Measurements from ENCODE around the gene GLDC. TPM values are rescaled to one million over a fixed set of nuclear protein-coding genes. Genes with fewer than 3 reads are reported as not detected.
"Not testable (repeated sequence)": the region's sequence is repeated elsewhere in the genome, so short reads cannot be mapped to it uniquely, and the experiment has no call there.

Gene GLDC
- total RNA-seq: 10 to 100 TPM; 14.4 to 54.1 (median 21.8) TPM

GRCh38 chr9:6645355-6646292 is at the start of gene GLDC:
GLDC (minus strand) TSS chr9:6645729; CDS start chr9:6645499, 230 bp downstream.
- Histone ChIP-seq H3K27ac (peak within 1 kb of the TSS in 3 of 4 donors; percentile 7 to 76 (median 18)), H3K4me3 (peak within 1 kb of the TSS; percentile 29 to 56 (median 43)), H3K27me3 (peaks cover 0 to 63% of the 10 kb centered on the region in 2 donors), H3K36me3 (no peaks in the 10 kb centered on the region), H3K9me3 (no peaks in the 10 kb centered on the region), H3K4me1 (peaks cover 0 to 23% (median 10%) of the 10 kb centered on the region in 4 donors)
- WGBS, 2 donors: 3% methylated on average over 15 to 53 of the region's 68 CpGs
- peak in 1 of 2 donors; percentile 11 for DNase-seq (ENCODE audit: low spot score in 2 of 2)
- peak in 1 of 2 donors; percentile 20 for TF ChIP-seq EP300 (IDR thresholded peaks at IDR 0.05)
- no peak for TF ChIP-seq CTCF (IDR thresholded peaks at IDR 0.05)
- peak in 1 of 2 donors; percentile 33 for TF ChIP-seq POLR2A (IDR thresholded peaks at IDR 0.05)

- H3K9me3 ChIP-seq: no peaks in the 10 kb centered on the region
- 70 to 74% methylated on average over 9 of the region's 9 CpGs for WGBS, 2 donors
- no peak overlapping the region for H3K4me3 ChIP-seq
- peak overlapping the region in 1 of 4 donors; percentile 19 for H3K27ac ChIP-seq
- H3K27me3 ChIP-seq: no peaks in the 10 kb centered on the region
- no peaks in the 10 kb centered on the region for H3K4me1 ChIP-seq
- peaks cover 0 to 15% (median 0%) of the 10 kb centered on the region in 3 donors for H3K36me3 ChIP-seq
- DNase-seq (ENCODE audit: low spot score in 2 of 2): no peak
- TF ChIP-seq POLR2A (IDR thresholded peaks at IDR 0.05) (no peak), CTCF (IDR thresholded peaks at IDR 0.05) (no peak)
Observed at GRCh38 chr9:6692881-6693361, 47.4 kb upstream of the GLDC start.

- Histone ChIP-seq H3K27me3 (no peaks in the 10 kb centered on the region), H3K27ac (peak overlapping the region in 1 of 4 donors; percentile 19), H3K9me3 (no peaks in the 10 kb centered on the region), H3K4me3 (no peak overlapping the region), H3K4me1 (no peaks in the 10 kb centered on the region), H3K36me3 (peaks cover 0 to 15% (median 0%) of the 10 kb centered on the region in 3 donors)
- no peak for TF ChIP-seq EP300 (IDR thresholded peaks at IDR 0.05)
- no peak for TF ChIP-seq POLR2A (IDR thresholded peaks at IDR 0.05)
- TF ChIP-seq CTCF (IDR thresholded peaks at IDR 0.05): no peak
- DNase-seq (ENCODE audit: low spot score in 2 of 2): no peak
- 83 to 84% methylated on average over 6 of the region's 6 CpGs for WGBS, 2 donors
Observed at GRCh38 chr9:6692433-6692832, 46.9 kb upstream of the GLDC start.

- DNase-seq (ENCODE audit: low spot score in 2 of 2); H3K27ac ChIP-seq; H3K27me3 ChIP-seq; H3K4me3 ChIP-seq; H3K9me3 ChIP-seq: not testable (repeated sequence)
- WGBS, 2 donors: 91% methylated on average over 7 of the region's 7 CpGs
- Histone ChIP-seq H3K4me1 (peaks cover 0 to 10% (median 0%) of the 10 kb centered on the region in 4 donors), H3K36me3 (peaks cover 0 to 15% (median 0%) of the 10 kb centered on the region in 3 donors)
Observed at GRCh38 chr9:6690675-6691070, 45.1 kb upstream of the GLDC start.

- H3K36me3 ChIP-seq: peaks cover 0 to 15% (median 0%) of the 10 kb centered on the region in 3 donors
- no peak for DNase-seq (ENCODE audit: low spot score in 2 of 2)
- H3K4me1 ChIP-seq: peaks cover 0 to 10% (median 0%) of the 10 kb centered on the region in 4 donors
- no peaks in the 10 kb centered on the region for H3K27me3 ChIP-seq
- TF ChIP-seq POLR2A (IDR thresholded peaks at IDR 0.05) (no peak), EP300 (IDR thresholded peaks at IDR 0.05) (no peak), CTCF (IDR thresholded peaks at IDR 0.05) (no peak)
- no peaks in the 10 kb centered on the region for H3K9me3 ChIP-seq
- WGBS, 2 donors: 53 to 57% methylated on average over 2 of the region's 2 CpGs
- H3K27ac ChIP-seq: peak overlapping the region in 1 of 4 donors; percentile 17
- no peak overlapping the region for H3K4me3 ChIP-seq
Observed at GRCh38 chr9:6689893-6690674, 44.6 kb upstream of the GLDC start.

Measured in tibial nerve (tissue), 4 donors.